GM23338 (cell line): ENCODE data around the gene ABL1. TPM values are rescaled to one million over a fixed set of nuclear protein-coding genes. Genes with fewer than 3 reads are reported as not detected.

Experiments used
- ATAC-seq: fragments of 200-7000 bp; cut with Tn5 transposase; 3 replicates; pipeline ENCODE4 v1.9.1; 2020
- DNase-seq: peaks from one replicate; pipeline ENCODE4 v3.0.0-alpha.2; 2015; ENCODE audit warnings: low spot score
- H2AFZ ChIP-seq: fragments of 200-600 bp; sonication (generic); 2 replicates; pipeline ENCODE4 v1.8.0; 2016; ENCODE audit warnings: antibody characterized with exemption, mild to moderate bottlenecking, moderate library complexity
- H3F3A ChIP-seq: fragments of 200-600 bp; sonication (generic); replicated peaks from 2 replicates; pipeline ENCODE4 v1.8.0; 2017; ENCODE audit warnings: antibody characterized with exemption, mixed run types, low read depth
- H3K27ac ChIP-seq: fragments of 200-600 bp; sonication (generic); 2 replicates; pipeline ENCODE4 v1.6.1; 2016; ENCODE audit warnings: low read depth
- H3K27me3 ChIP-seq: fragments of 200-600 bp; sonication (generic); 2 replicates; pipeline ENCODE4 v1.8.0; 2016; ENCODE audit warnings: mild to moderate bottlenecking, mixed run types, moderate library complexity; ENCODE audit not compliant: insufficient read depth
- H3K36me3 ChIP-seq: fragments of 200-600 bp; sonication (generic); 2 replicates; pipeline ENCODE4 v1.8.0; 2016; ENCODE audit warnings: mild to moderate bottlenecking; ENCODE audit not compliant: insufficient read depth
- H3K4me1 ChIP-seq: fragments of 200-600 bp; sonication (generic); 2 replicates; pipeline ENCODE4 v1.8.0; 2016; ENCODE audit warnings: mild to moderate bottlenecking, moderate library complexity; ENCODE audit not compliant: insufficient read depth
- H3K4me2 ChIP-seq: fragments of 200-600 bp; sonication (generic); 2 replicates; pipeline ENCODE4 v1.7.1; 2017; ENCODE audit warnings: mixed run types
- H3K4me3 ChIP-seq: fragments of 200-600 bp; sonication (generic); 2 replicates; pipeline ENCODE4 v1.6.1; 2016; ENCODE audit warnings: mixed run types
- H3K79me2 ChIP-seq: fragments of 200-600 bp; sonication (generic); replicated peaks from 2 replicates; pipeline ENCODE4 v1.8.0; 2017; ENCODE audit warnings: mild to moderate bottlenecking; ENCODE audit not compliant: insufficient read depth
- H3K9me2 ChIP-seq: fragments of 200-600 bp; sonication (generic); 2 replicates; pipeline ENCODE4 v1.8.0; 2017; ENCODE audit not compliant: insufficient read depth
- H4K20me1 ChIP-seq: fragments of 200-600 bp; sonication (generic); replicated peaks from 2 replicates; pipeline ENCODE4 v1.8.0; 2017; ENCODE audit warnings: mild to moderate bottlenecking; ENCODE audit not compliant: insufficient read depth
- H3K27ac Mint-ChIP-seq: 2 replicates; pipeline ENCODE4 v1.8.0; 2020; ENCODE audit warnings: inconsistent platforms, mild to moderate bottlenecking, moderate library complexity, mixed read lengths
- H3K27me3 Mint-ChIP-seq: 3 replicates; pipeline ENCODE4 v1.8.0; 2022; ENCODE audit warnings: low read depth, mild to moderate bottlenecking, moderate library complexity, mixed read lengths, inconsistent platforms; ENCODE audit not compliant: insufficient read depth, poor library complexity
- H3K36me3 Mint-ChIP-seq: 3 replicates; pipeline ENCODE4 v1.8.0; 2021; ENCODE audit warnings: low read depth, mild to moderate bottlenecking, inconsistent platforms, moderate library complexity, mixed read lengths
- H3K4me1 Mint-ChIP-seq: 3 replicates; pipeline ENCODE4 v1.8.0; 2020; ENCODE audit warnings: mild to moderate bottlenecking, inconsistent platforms, mixed read lengths
- H3K4me3 Mint-ChIP-seq: 3 replicates; pipeline ENCODE4 v1.8.0; 2021; ENCODE audit warnings: moderate library complexity, mild to moderate bottlenecking, inconsistent platforms, mixed read lengths
- H3K9me3 Mint-ChIP-seq: 3 replicates; pipeline ENCODE4 v1.8.0; 2020; ENCODE audit warnings: moderate library complexity, mild to moderate bottlenecking, inconsistent platforms, mixed read lengths
- CREB1 ChIP-seq: fragments of 250-450 bp; sonication (Bioruptor Pico); IDR thresholded peaks from 2 replicates; pipeline ENCODE4 v1.5.0; 2020; ENCODE audit warnings: low read depth, mild to moderate bottlenecking, moderate library complexity
- ETS1 ChIP-seq: IDR thresholded peaks from 2 replicates; pipeline ENCODE4 v1.6.1; 2016; ENCODE audit warnings: antibody characterized with exemption
- EZH2 ChIP-seq: fragments of 200-600 bp; sonication (generic); IDR thresholded peaks from one replicate; pipeline ENCODE4 v1.8.0; 2017; ENCODE audit warnings: antibody characterized with exemption, mild to moderate bottlenecking, low read depth; ENCODE audit not compliant: unreplicated experiment
- EZH2phosphoT487 ChIP-seq: fragments of 200-600 bp; sonication (generic); IDR thresholded peaks from one replicate; pipeline ENCODE4 v1.8.1; 2018; ENCODE audit warnings: antibody characterized with exemption; ENCODE audit not compliant: unreplicated experiment
- JUNB ChIP-seq: IDR thresholded peaks from one replicate; pipeline ENCODE4 v1.6.1; 2016; ENCODE audit warnings: antibody characterized with exemption; ENCODE audit not compliant: unreplicated experiment
- NANOG ChIP-seq: IDR thresholded peaks from 2 replicates; pipeline ENCODE4 v1.6.1; 2016; ENCODE audit warnings: antibody characterized with exemption, borderline replicate concordance
- POLR2AphosphoS5 ChIP-seq: IDR thresholded peaks from 2 replicates; pipeline ENCODE4 v1.6.1; 2016; ENCODE audit warnings: antibody characterized with exemption, low read depth
- STAT1 ChIP-seq: IDR thresholded peaks from one replicate; pipeline ENCODE4 v1.6.1; 2016; ENCODE audit warnings: antibody characterized with exemption; ENCODE audit not compliant: unreplicated experiment
- ZNF114 ChIP-seq: fragments of 250-450 bp; sonication (Bioruptor Pico); IDR thresholded peaks from 2 replicates; pipeline ENCODE4 v1.5.0; 2020; ENCODE audit warnings: mild to moderate bottlenecking, moderate library complexity
- ZNF331 ChIP-seq: fragments of 250-450 bp; sonication (Bioruptor Pico); IDR thresholded peaks from 2 replicates; pipeline ENCODE4 v1.5.0; 2020; ENCODE audit warnings: low read depth, mild to moderate bottlenecking, moderate library complexity
- polyA plus RNA-seq: library from polyadenylated mRNA; unstranded; fragments of >200 nt; fragmentation: Nextera tagmentation; extraction: Ambion mirVana; gene quantifications from 2 replicates; pipeline ENCODE4 v1.2.1, GENCODE V29; 2016
- total RNA-seq: library from RNA; depleted of rRNA; stranded (reverse); fragments of >200 nt; shearing (Covaris generic); gene quantifications from 2 replicates; pipeline ENCODE4 v1.2.3, GENCODE V29; 2014
- TF ChIP-seq, protein P1 (sequence below), 2 experiments: fragments of 200-600 bp in 1 of 2; sonication (generic) in 1 of 2; conservative IDR thresholded peaks; 2 replicates each; pipeline versions ENCODE4 v1.5.1 to v1.6.1; 2016 to 2017; ENCODE audit warnings: antibody characterized with exemption in 2 of 2, low read depth in 2 of 2, mild to moderate bottlenecking in 2 of 2, moderate library complexity in 1 of 2
- TF ChIP-seq, protein P2 (sequence below): IDR thresholded peaks from one replicate; pipeline ENCODE4 v1.6.1; 2018; ENCODE audit warnings: antibody characterized with exemption; ENCODE audit not compliant: unreplicated experiment

ABL1 gene
- total and polyA plus RNA-seq, 2 experiments from 2014 or later = 20.7 to 85.1 TPM

- no peak overlapping the region for H3K27ac ChIP-seq
- peaks cover 48% of the 10 kb centered on the region for H3K79me2 ChIP-seq
- Mint-ChIP-seq H3K4me3 (no peak overlapping the region), H3K9me3 (no peaks in the 10 kb centered on the region), H3K4me1 (no peaks in the 10 kb centered on the region), H3K27ac (no peak overlapping the region), H3K36me3 (peaks cover 63% of the 10 kb centered on the region), H3K27me3 (no peaks in the 10 kb centered on the region)
- DNase-seq = no peak
- peaks cover 31% of the 10 kb centered on the region for H3K36me3 ChIP-seq
- no peaks in the 10 kb centered on the region for H3K27me3 ChIP-seq
- H2AFZ ChIP-seq = no peak overlapping the region
- H3K4me3 ChIP-seq = no peak overlapping the region
- TF ChIP-seq STAT1 (no peak), JUNB (no peak), ZNF114 (CRISPR knock-in tag) (no peak)
- H4K20me1 ChIP-seq = peaks cover 11% of the 10 kb centered on the region; the same call in 1 of the 2 replicates
- no peak for ATAC-seq
- peaks cover 5% of the 10 kb centered on the region; the same call in 1 of the 2 replicates for H3F3A ChIP-seq
- H3K4me1 ChIP-seq = no peaks in the 10 kb centered on the region
- H3K4me2 ChIP-seq = no peak overlapping the region
- no peaks in the 10 kb centered on the region for H3K9me2 ChIP-seq
Observed at GRCh38 chr9:130871395-130872062, 36.5 kb downstream of the ABL1 start.

DNA sequence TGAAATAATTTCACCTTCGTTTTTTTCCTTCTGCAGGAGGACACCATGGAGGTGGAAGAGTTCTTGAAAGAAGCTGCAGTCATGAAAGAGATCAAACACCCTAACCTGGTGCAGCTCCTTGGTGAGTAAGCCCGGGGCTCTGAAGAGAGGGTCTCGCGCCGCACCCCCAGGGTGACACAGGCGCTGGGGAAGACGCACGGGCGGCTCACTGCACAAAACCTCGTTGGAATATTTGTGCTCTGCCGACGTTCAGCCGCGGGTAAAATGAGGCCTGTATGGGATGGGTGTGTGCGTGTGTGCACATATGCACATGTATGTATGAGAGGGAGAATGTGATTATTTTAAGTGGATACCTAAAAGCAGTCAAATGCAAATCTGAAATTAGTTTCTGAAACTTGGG is 37.0 kb downstream of the ABL1 start:
- ATAC-seq = no peak
- Mint-ChIP-seq H3K4me1 (no peaks in the 10 kb centered on the region), H3K36me3 (peaks cover 67% of the 10 kb centered on the region), H3K27ac (no peak overlapping the region), H3K4me3 (no peak overlapping the region), H3K27me3 (no peaks in the 10 kb centered on the region), H3K9me3 (no peaks in the 10 kb centered on the region)
- H3K36me3 ChIP-seq = peaks cover 36% of the 10 kb centered on the region
- H3K4me2 ChIP-seq = no peak overlapping the region
- H4K20me1 ChIP-seq = peaks cover 11% of the 10 kb centered on the region
- H3K79me2 ChIP-seq = peaks cover 44% of the 10 kb centered on the region
- H3F3A ChIP-seq = peaks cover 5% of the 10 kb centered on the region; the same call in 1 of the 2 replicates
- no peak overlapping the region for H3K4me3 ChIP-seq
- H3K27me3 ChIP-seq = no peaks in the 10 kb centered on the region
- H3K4me1 ChIP-seq = no peaks in the 10 kb centered on the region
- no peak overlapping the region for H3K27ac ChIP-seq
- H3K9me2 ChIP-seq = no peaks in the 10 kb centered on the region
- H2AFZ ChIP-seq = no peak overlapping the region
- TF ChIP-seq NANOG (no peak), CREB1 (CRISPR knock-in tag) (no peak), ETS1 (no peak), EZH2phosphoT487 (no peak), STAT1 (no peak), POLR2AphosphoS5 (no peak), ZNF114 (CRISPR knock-in tag) (no peak), JUNB (no peak), EZH2 (no peak), ZNF331 (CRISPR knock-in tag) (no peak)
- TF ChIP-seq, protein P1, sequence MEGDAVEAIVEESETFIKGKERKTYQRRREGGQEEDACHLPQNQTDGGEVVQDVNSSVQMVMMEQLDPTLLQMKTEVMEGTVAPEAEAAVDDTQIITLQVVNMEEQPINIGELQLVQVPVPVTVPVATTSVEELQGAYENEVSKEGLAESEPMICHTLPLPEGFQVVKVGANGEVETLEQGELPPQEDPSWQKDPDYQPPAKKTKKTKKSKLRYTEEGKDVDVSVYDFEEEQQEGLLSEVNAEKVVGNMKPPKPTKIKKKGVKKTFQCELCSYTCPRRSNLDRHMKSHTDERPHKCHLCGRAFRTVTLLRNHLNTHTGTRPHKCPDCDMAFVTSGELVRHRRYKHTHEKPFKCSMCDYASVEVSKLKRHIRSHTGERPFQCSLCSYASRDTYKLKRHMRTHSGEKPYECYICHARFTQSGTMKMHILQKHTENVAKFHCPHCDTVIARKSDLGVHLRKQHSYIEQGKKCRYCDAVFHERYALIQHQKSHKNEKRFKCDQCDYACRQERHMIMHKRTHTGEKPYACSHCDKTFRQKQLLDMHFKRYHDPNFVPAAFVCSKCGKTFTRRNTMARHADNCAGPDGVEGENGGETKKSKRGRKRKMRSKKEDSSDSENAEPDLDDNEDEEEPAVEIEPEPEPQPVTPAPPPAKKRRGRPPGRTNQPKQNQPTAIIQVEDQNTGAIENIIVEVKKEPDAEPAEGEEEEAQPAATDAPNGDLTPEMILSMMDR (conservative IDR thresholded peaks at IDR 0.05; ENCODE audit: low read depth in 2 of 2) = no peak
- TF ChIP-seq, protein P2, sequence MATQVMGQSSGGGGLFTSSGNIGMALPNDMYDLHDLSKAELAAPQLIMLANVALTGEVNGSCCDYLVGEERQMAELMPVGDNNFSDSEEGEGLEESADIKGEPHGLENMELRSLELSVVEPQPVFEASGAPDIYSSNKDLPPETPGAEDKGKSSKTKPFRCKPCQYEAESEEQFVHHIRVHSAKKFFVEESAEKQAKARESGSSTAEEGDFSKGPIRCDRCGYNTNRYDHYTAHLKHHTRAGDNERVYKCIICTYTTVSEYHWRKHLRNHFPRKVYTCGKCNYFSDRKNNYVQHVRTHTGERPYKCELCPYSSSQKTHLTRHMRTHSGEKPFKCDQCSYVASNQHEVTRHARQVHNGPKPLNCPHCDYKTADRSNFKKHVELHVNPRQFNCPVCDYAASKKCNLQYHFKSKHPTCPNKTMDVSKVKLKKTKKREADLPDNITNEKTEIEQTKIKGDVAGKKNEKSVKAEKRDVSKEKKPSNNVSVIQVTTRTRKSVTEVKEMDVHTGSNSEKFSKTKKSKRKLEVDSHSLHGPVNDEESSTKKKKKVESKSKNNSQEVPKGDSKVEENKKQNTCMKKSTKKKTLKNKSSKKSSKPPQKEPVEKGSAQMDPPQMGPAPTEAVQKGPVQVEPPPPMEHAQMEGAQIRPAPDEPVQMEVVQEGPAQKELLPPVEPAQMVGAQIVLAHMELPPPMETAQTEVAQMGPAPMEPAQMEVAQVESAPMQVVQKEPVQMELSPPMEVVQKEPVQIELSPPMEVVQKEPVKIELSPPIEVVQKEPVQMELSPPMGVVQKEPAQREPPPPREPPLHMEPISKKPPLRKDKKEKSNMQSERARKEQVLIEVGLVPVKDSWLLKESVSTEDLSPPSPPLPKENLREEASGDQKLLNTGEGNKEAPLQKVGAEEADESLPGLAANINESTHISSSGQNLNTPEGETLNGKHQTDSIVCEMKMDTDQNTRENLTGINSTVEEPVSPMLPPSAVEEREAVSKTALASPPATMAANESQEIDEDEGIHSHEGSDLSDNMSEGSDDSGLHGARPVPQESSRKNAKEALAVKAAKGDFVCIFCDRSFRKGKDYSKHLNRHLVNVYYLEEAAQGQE = no peak
- DNase-seq = no peak
